Measurements from ENCODE around the gene ERICH6B. TPM values are rescaled to one million over a fixed set of nuclear protein-coding genes. Genes with fewer than 3 reads are reported as not detected.

ERICH6B gene
- total and polyA plus RNA-seq, 2 donors from 2014 or later, result not detected

- no peaks in the 10 kb centered on the region for H3K9me3 ChIP-seq (ENCODE audit: control insufficient read depth in 2 of 3, insufficient read depth in 1 of 3, low read length in 3 of 3)
- H3K4me1 ChIP-seq (ENCODE audit: control insufficient read depth in 2 of 3, insufficient read depth in 2 of 3, low read depth in 1 of 3, low read length in 3 of 3), result no peaks in the 10 kb centered on the region
- TF ChIP-seq, protein P1, sequence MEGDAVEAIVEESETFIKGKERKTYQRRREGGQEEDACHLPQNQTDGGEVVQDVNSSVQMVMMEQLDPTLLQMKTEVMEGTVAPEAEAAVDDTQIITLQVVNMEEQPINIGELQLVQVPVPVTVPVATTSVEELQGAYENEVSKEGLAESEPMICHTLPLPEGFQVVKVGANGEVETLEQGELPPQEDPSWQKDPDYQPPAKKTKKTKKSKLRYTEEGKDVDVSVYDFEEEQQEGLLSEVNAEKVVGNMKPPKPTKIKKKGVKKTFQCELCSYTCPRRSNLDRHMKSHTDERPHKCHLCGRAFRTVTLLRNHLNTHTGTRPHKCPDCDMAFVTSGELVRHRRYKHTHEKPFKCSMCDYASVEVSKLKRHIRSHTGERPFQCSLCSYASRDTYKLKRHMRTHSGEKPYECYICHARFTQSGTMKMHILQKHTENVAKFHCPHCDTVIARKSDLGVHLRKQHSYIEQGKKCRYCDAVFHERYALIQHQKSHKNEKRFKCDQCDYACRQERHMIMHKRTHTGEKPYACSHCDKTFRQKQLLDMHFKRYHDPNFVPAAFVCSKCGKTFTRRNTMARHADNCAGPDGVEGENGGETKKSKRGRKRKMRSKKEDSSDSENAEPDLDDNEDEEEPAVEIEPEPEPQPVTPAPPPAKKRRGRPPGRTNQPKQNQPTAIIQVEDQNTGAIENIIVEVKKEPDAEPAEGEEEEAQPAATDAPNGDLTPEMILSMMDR (IDR thresholded peaks at IDR 0.05; ENCODE audit: borderline replicate concordance, extremely low read depth, insufficient read depth), result no peak
- DNase-seq, result no peak
- H3K4me3 ChIP-seq (ENCODE audit: low read length in 3 of 3), result no peak overlapping the region
- intact Hi-C loops (cut with DNase I), result no loop called here
- FAIRE-seq, result no peak
- H3K36me3 ChIP-seq (ENCODE audit: control insufficient read depth in 2 of 3, insufficient read depth in 3 of 3, low read length in 3 of 3), result no peaks in the 10 kb centered on the region
- no peaks in the 10 kb centered on the region for H3K27me3 ChIP-seq (ENCODE audit: control insufficient read depth, insufficient read depth, low read length)
- H3K27ac ChIP-seq (ENCODE audit: low read depth in 2 of 2, low read length in 2 of 2), result no peak overlapping the region
- H3K9ac ChIP-seq (ENCODE audit: low read length in 3 of 3), result no peak overlapping the region
These were observed 7.6 kb downstream of the ERICH6B start for GRCh38 chr13:45607931-45608330.

GRCh38 chr13:45604892-45605291, 10.6 kb downstream of the ERICH6B start:
- Histone ChIP-seq H3K4me3 (ENCODE audit: low read length in 3 of 3) (no peak overlapping the region), H3K36me3 (ENCODE audit: control insufficient read depth in 2 of 3, insufficient read depth in 3 of 3, low read length in 3 of 3) (no peaks in the 10 kb centered on the region), H3K9ac (ENCODE audit: low read length in 3 of 3) (no peak overlapping the region), H3K4me1 (ENCODE audit: control insufficient read depth in 2 of 3, insufficient read depth in 2 of 3, low read depth in 1 of 3, low read length in 3 of 3) (no peaks in the 10 kb centered on the region), H3K27me3 (ENCODE audit: control insufficient read depth, insufficient read depth, low read length) (no peaks in the 10 kb centered on the region), H3K9me3 (ENCODE audit: control insufficient read depth in 2 of 3, insufficient read depth in 1 of 3, low read length in 3 of 3) (no peaks in the 10 kb centered on the region), H3K27ac (ENCODE audit: low read depth in 2 of 2, low read length in 2 of 2) (no peak overlapping the region)
- no peak for FAIRE-seq
- TF ChIP-seq, protein P1 (IDR thresholded peaks at IDR 0.05; ENCODE audit: borderline replicate concordance, extremely low read depth, insufficient read depth), result no peak
- DNase-seq, result no peak
- intact Hi-C loops (cut with DNase I), result no loop called here

DNA sequence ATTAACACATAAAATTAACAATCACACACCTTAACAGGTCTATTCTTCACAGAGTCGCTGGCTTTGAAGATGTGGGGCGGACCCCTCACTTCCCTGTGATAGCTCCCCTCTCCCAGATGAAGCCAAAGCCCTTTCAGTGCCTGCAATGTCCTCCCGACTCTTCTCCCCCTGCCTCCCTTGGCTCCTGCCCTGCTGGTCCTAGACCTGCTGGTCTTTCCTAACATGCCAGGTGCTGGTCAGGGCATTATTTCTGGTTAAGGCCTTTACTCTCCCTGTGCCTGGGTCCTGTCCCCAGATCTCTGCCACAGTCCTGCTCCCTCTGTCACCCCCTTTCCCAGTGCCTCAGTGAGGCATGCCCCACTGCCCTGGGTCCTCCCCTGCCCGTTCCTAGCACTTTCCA, 12.2 kb downstream of the ERICH6B start:
- DNase-seq (no peak), FAIRE-seq (no peak)
- no peak overlapping the region for H3K9ac ChIP-seq (ENCODE audit: low read length in 3 of 3)
- intact Hi-C loops (cut with DNase I), result no loop called here
- no peak overlapping the region for H3K27ac ChIP-seq (ENCODE audit: low read depth in 2 of 2, low read length in 2 of 2)
- no peaks in the 10 kb centered on the region for H3K4me1 ChIP-seq (ENCODE audit: control insufficient read depth in 2 of 3, insufficient read depth in 2 of 3, low read depth in 1 of 3, low read length in 3 of 3)
- H3K4me3 ChIP-seq (ENCODE audit: low read length in 3 of 3), result no peak overlapping the region
- no peaks in the 10 kb centered on the region for H3K27me3 ChIP-seq (ENCODE audit: control insufficient read depth, insufficient read depth, low read length)
- TF ChIP-seq, protein P1 (IDR thresholded peaks at IDR 0.05; ENCODE audit: borderline replicate concordance, extremely low read depth, insufficient read depth), result no peak
- no peaks in the 10 kb centered on the region for H3K36me3 ChIP-seq (ENCODE audit: control insufficient read depth in 2 of 3, insufficient read depth in 3 of 3, low read length in 3 of 3)
- H3K9me3 ChIP-seq (ENCODE audit: control insufficient read depth in 2 of 3, insufficient read depth in 1 of 3, low read length in 3 of 3), result no peaks in the 10 kb centered on the region
